HS-27A (cell line): Measurements from ENCODE around the gene TMEM191B.
"Not testable (repeated sequence)": the region's sequence is repeated elsewhere in the genome, so short reads cannot be mapped to it uniquely, and the experiment has no call there.

Source experiments
- DNase-seq: peaks from one replicate; pipeline ENCODE4 v3.0.0-alpha.2; 2012; ENCODE audit warnings: low read depth, missing footprints

The TMEM191B gene

DNA sequence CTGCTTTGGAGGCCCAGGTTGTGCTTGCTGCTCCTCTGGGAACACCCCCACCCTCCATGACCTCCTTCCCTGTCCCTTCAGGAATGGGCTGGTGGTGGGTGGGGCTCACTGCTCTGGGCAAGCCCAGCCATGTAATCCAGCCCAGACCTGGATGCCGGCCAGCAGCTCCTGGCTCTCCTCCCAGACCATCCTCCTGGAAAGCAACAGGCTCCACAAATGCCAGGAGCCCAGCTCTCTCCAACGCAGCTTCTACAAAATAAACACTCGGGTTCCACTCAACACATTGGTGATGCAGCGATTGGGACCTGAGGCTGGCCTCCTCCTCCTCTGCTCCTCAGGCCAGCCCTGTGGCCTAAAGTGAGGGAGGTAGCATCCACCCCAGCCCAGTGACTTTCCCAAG is 30.9 kb downstream of the TMEM191B start:
- DNase-seq: not testable (repeated sequence)

DNA sequence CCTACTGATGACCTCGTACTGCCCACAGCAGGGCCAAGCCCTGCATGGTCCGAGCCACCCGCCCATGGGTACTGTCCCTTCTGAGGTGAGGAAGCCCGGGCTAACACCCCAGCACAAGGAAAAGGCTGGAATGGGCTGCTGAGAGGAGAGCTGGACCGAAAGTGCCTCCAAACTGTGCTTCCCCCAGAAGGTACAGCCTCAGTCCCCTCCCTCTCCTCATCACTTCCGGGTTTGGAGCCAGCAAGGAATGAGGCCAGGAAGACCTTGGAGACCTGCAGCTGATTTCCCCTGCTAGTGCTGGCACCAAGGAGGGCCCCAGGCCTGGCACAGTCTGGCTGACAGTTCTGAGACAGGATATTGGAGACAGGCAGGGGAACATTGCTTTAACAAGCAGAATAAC is 31.3 kb downstream of the TMEM191B start:
- DNase-seq: not testable (repeated sequence)

DNA sequence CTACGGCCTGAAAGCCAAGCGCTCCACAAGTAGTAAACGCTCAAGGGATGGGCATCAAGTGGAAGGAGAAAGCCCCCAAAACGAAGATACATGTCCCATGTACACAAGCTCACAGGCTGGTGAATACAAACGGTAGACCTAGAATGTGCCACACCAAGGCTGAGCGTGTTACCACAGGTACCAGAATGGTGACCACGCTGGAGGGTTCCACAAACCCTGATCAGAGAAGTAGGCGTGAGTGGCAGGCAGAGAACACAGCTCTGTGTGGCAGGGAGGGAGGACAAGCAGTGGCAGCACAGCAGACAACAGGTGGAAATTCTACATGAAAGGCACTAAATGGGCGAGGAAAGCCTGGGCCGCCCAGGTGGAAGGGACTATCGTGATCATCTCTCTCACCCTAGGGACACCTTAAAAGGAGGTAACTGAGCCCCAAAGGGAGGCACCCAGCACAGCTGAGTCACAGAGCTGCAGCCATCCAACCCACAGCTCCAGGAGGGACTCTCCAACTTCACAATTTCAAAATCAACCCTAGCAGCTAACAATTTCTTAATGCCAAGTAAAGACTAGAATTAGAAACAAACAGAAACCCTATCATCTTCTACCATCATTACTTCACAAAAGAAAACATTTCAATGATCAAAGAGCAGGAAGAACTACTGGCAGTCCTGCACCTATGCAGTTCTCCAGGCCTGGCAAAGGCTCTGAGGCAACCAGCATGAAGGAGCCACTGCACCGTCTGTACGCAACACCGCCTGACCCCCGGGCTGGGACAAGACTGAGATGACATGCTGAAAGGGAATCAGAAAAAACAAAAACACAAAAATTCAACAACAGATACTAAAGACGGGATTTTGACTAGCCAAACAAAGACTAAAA is 32.7 kb downstream of the TMEM191B start:
- DNase-seq: not testable (repeated sequence)

GRCh38 chr22:18570509-18571246 is 43.1 kb downstream of the TMEM191B start:
- not testable (repeated sequence) for DNase-seq

- not testable (repeated sequence) for DNase-seq
Measured at GRCh38 chr22:18573483-18574164, 46.0 kb downstream of the TMEM191B start.

DNA sequence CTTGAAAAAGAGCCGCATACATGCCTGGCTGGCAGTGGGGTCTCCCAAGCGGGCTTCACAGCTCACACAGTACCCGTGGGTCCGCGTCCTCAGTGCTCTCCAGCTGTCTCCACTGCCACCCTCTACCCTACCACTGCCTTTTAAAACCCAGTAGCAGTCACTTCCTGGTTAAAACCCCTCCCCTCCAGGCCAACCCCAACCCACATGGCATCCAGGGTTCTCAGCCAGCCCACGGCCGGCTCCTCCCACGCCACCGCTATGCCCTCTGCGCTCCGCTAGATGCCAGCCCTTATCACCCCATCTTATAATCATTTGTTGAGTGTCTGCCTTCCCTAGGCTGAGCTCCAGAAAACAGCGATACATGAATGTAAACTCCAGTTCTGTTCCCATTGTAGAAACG is 47.0 kb downstream of the TMEM191B start:
- DNase-seq: not testable (repeated sequence)

- DNase-seq: not testable (repeated sequence)
Measured at GRCh38 chr22:18575686-18576085, 48.1 kb downstream of the TMEM191B start.

GRCh38 chr22:18577090-18577818 is 49.7 kb downstream of the TMEM191B start:
- not testable (repeated sequence) for DNase-seq

DNA sequence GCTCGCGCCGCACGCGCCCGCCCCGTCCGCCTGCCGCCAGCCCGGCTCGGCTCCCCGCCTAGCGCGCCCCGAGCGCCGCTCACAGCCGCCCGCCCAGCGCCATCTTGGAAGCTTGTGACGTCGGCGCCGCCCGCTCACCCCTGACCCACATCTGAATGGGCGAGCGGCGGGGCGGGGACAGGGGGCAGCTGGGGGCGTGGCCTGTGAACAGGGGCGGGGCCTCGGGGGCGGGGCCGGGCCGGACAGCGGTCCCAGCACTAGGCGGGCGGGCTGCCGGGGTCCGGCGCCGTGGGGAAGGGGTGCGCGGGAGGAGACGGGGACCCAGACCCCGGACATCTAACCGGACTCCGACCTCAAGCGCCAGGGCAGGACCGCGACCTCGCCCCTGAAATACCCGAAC is 50.2 kb downstream of the TMEM191B start:
- not testable (repeated sequence) for DNase-seq
